Liver (tissue), 9 donors: ENCODE measurements around the gene PLXNB1. TPM values are rescaled to one million over a fixed set of nuclear protein-coding genes. Genes with fewer than 3 reads are reported as not detected.

Experiments used
- DNase-seq: peaks from one replicate; pipeline ENCODE4 v3.0.0-alpha.2; 2017; ENCODE audit warnings: low spot score
- H3K27ac ChIP-seq, 2 donors: one replicate each; pipeline ENCODE4 v1.7.0; 2013; ENCODE audit warnings: inconsistent platforms in 2 of 2, low read length in 2 of 2, control low read depth in 1 of 2, low read depth in 1 of 2, mild to moderate bottlenecking in 1 of 2
- H3K27me3 ChIP-seq, 4 donors: one replicate each; pipeline versions ENCODE4 v1.6.1 to v1.7.0; 2013; ENCODE audit warnings: low read length in 3 of 4, inconsistent platforms in 1 of 4, mild to moderate bottlenecking in 1 of 4, moderate library complexity in 1 of 4; ENCODE audit not compliant: control insufficient read depth in 4 of 4, insufficient read depth in 4 of 4
- H3K36me3 ChIP-seq, 4 donors: one replicate each; pipeline versions ENCODE4 v1.6.1 to v1.7.0; 2013; ENCODE audit warnings: low read length in 3 of 4, mild to moderate bottlenecking in 3 of 4, low read depth in 1 of 4, moderate library complexity in 1 of 4; ENCODE audit not compliant: control insufficient read depth in 4 of 4, insufficient read depth in 3 of 4
- H3K4me1 ChIP-seq, 4 donors: one replicate each; pipeline versions ENCODE4 v1.6.1 to v1.7.0; 2013; ENCODE audit warnings: low read length in 3 of 4, mild to moderate bottlenecking in 3 of 4, moderate library complexity in 1 of 4; ENCODE audit not compliant: control insufficient read depth in 4 of 4, insufficient read depth in 4 of 4
- H3K4me3 ChIP-seq, 3 donors: one replicate each; pipeline versions ENCODE4 v1.6.1 to v1.7.0; 2013; ENCODE audit warnings: low read length in 3 of 3, control low read depth in 1 of 3, low read depth in 1 of 3, mild to moderate bottlenecking in 1 of 3
- H3K9ac ChIP-seq, 2 donors: one replicate each; pipeline ENCODE4 v1.7.0; 2013; ENCODE audit warnings: low read length in 2 of 2, mild to moderate bottlenecking in 2 of 2, moderate library complexity in 2 of 2, control low read depth in 1 of 2, low read depth in 1 of 2
- H3K9me3 ChIP-seq, 4 donors: one replicate each; pipeline versions ENCODE4 v1.6.1 to v1.7.0; 2013; ENCODE audit warnings: low read length in 3 of 4; ENCODE audit not compliant: control insufficient read depth in 4 of 4
- ATF3 ChIP-seq: IDR thresholded peaks from 2 replicates; pipeline ENCODE4 v1.6.1; 2016; ENCODE audit warnings: antibody characterized with exemption
- CTCF ChIP-seq: fragments of 150-350 bp; IDR thresholded peaks from 2 replicates; pipeline ENCODE4 v1.5.1; 2017; ENCODE audit warnings: improper control_type of control experiment, low read depth, low read length; ENCODE audit not compliant: missing input control
- FOXA1 ChIP-seq: IDR thresholded peaks from 2 replicates; pipeline ENCODE4 v1.6.1; 2016; ENCODE audit warnings: antibody characterized with exemption
- FOXA2 ChIP-seq: IDR thresholded peaks from 2 replicates; pipeline ENCODE4 v1.6.1; 2016; ENCODE audit warnings: antibody characterized with exemption
- GABPA ChIP-seq, 2 donors: IDR thresholded peaks in 1 of 2; conservative IDR thresholded peaks in 1 of 2; 2 replicates each; pipeline ENCODE4 v1.6.1; 2016; ENCODE audit warnings: antibody characterized with exemption in 2 of 2, mild to moderate bottlenecking in 1 of 2, moderate library complexity in 1 of 2
- HNF4A ChIP-seq, 2 donors: conservative IDR thresholded peaks; 2 replicates each; pipeline ENCODE4 v1.6.1; 2016; ENCODE audit warnings: antibody characterized with exemption in 2 of 2, mild to moderate bottlenecking in 2 of 2
- HNF4G ChIP-seq: IDR thresholded peaks from 2 replicates; pipeline ENCODE4 v1.6.1; 2016; ENCODE audit warnings: antibody characterized with exemption
- JUND ChIP-seq, 2 donors: IDR thresholded peaks; 2 replicates each; pipeline ENCODE4 v1.6.1; 2016; ENCODE audit warnings: antibody characterized with exemption in 2 of 2
- MAX ChIP-seq: IDR thresholded peaks from 2 replicates; pipeline ENCODE4 v1.6.1; 2016; ENCODE audit warnings: antibody characterized with exemption
- NR2F2 ChIP-seq: IDR thresholded peaks from 2 replicates; pipeline ENCODE4 v1.6.1; 2016; ENCODE audit warnings: antibody characterized with exemption
- RAD21 ChIP-seq, 2 donors: IDR thresholded peaks; 2 replicates each; pipeline ENCODE4 v1.6.1; 2016; ENCODE audit warnings: antibody characterized with exemption in 2 of 2, mild to moderate bottlenecking in 2 of 2
- RXRA ChIP-seq, 2 donors: IDR thresholded peaks; 2 replicates each; pipeline ENCODE4 v1.6.1; 2017 to 2018; ENCODE audit warnings: antibody characterized with exemption in 2 of 2, mild to moderate bottlenecking in 1 of 2
- SP1 ChIP-seq: IDR thresholded peaks from 2 replicates; pipeline ENCODE4 v1.6.1; 2018; ENCODE audit warnings: antibody characterized with exemption, mild to moderate bottlenecking
- TAF1 ChIP-seq: conservative IDR thresholded peaks from 2 replicates; pipeline ENCODE4 v1.6.1; 2016; ENCODE audit warnings: antibody characterized with exemption, mild to moderate bottlenecking
- YY1 ChIP-seq: IDR thresholded peaks from 2 replicates; pipeline ENCODE4 v1.6.1; 2016; ENCODE audit warnings: antibody characterized with exemption, mild to moderate bottlenecking
- WGBS: extraction: QIAGEN DNeasy Blood & Tissue Kit; methylation state at CpG from one replicate; pipeline ENCODE4 v1.1.7; 2013; 5-methylcytosine and 5-hydroxymethylcytosine counted together
- polyA plus RNA-seq, 2 donors: library from polyadenylated mRNA; stranded (reverse) in 1 of 2; unstranded in 1 of 2; fragments of 200-250 nt in 1 of 2; fragments of >200 nt in 1 of 2; fragmentation: Nextera tagmentation in 1 of 2; extraction: Ambion mirVana in 1 of 2; gene quantifications; one replicate each; pipeline versions ENCODE4 v1.2.1 to v1.2.3, GENCODE V29; 2013 to 2015
- total RNA-seq, 2 donors: library from RNA; depleted of rRNA; stranded (reverse); fragments of >200 nt; gene quantifications; one replicate each; pipeline ENCODE4 v1.2.3, GENCODE V29; 2014
- TF ChIP-seq, protein P1 (sequence below): IDR thresholded peaks from 2 replicates; pipeline ENCODE4 v1.6.1; 2016; ENCODE audit warnings: antibody characterized with exemption
- donor health status: healthy.
- donor health status: healthy.
- donor health status: healthy.
- donor health status: healthy.
- donor health status: healthy.

The PLXNB1 gene
- total and polyA plus RNA-seq, 4 donors, result 38.1 to 204 (median 72.9) TPM

GRCh38 chr3:48420561-48420960, 9.3 kb downstream of the PLXNB1 start:
- peaks cover 9 to 47% (median 24%) of the 10 kb centered on the region in 4 donors for H3K36me3 ChIP-seq
- TF ChIP-seq YY1 (no peak), JUND (IDR thresholded peaks at IDR 0.05) (no peak), HNF4A (conservative IDR thresholded peaks at IDR 0.05) (peak in 1 of 2 donors; percentile 27), RXRA (IDR thresholded peaks at IDR 0.05) (peak in 1 of 2 donors; percentile 40), SP1 (peak; percentile 15)
- no peak for DNase-seq
- H3K4me3 ChIP-seq, result no peak overlapping the region
- H3K9me3 ChIP-seq, result no peaks in the 10 kb centered on the region
- 65% methylated on average over 14 of the region's 14 CpGs for WGBS
- H3K27ac ChIP-seq, result no peak overlapping the region
- H3K9ac ChIP-seq, result no peak overlapping the region
- no peaks in the 10 kb centered on the region for H3K27me3 ChIP-seq
- H3K4me1 ChIP-seq, result peaks cover 15 to 44% (median 28%) of the 10 kb centered on the region in 4 donors

- Histone ChIP-seq H3K4me3 (no peak overlapping the region), H3K9me3 (no peaks in the 10 kb centered on the region), H3K9ac (no peak overlapping the region), H3K27ac (no peak overlapping the region), H3K4me1 (peaks cover 10 to 35% (median 21%) of the 10 kb centered on the region in 4 donors), H3K27me3 (no peaks in the 10 kb centered on the region), H3K36me3 (peaks cover 12 to 57% (median 31%) of the 10 kb centered on the region in 4 donors)
- no peak for DNase-seq
- WGBS, result 93% methylated on average over 17 of the region's 17 CpGs
- no peak for TF ChIP-seq RAD21 (IDR thresholded peaks at IDR 0.05)
- TF ChIP-seq JUND (IDR thresholded peaks at IDR 0.05), result no peak
- TF ChIP-seq RXRA (IDR thresholded peaks at IDR 0.05), result no peak
- TF ChIP-seq SP1, result no peak
- TF ChIP-seq FOXA1, result no peak
- no peak for TF ChIP-seq HNF4G
- TF ChIP-seq, protein P1, sequence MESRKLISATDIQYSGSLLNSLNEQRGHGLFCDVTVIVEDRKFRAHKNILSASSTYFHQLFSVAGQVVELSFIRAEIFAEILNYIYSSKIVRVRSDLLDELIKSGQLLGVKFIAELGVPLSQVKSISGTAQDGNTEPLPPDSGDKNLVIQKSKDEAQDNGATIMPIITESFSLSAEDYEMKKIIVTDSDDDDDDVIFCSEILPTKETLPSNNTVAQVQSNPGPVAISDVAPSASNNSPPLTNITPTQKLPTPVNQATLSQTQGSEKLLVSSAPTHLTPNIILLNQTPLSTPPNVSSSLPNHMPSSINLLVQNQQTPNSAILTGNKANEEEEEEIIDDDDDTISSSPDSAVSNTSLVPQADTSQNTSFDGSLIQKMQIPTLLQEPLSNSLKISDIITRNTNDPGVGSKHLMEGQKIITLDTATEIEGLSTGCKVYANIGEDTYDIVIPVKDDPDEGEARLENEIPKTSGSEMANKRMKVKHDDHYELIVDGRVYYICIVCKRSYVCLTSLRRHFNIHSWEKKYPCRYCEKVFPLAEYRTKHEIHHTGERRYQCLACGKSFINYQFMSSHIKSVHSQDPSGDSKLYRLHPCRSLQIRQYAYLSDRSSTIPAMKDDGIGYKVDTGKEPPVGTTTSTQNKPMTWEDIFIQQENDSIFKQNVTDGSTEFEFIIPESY, result no peak
- no peak for TF ChIP-seq CTCF
- TF ChIP-seq MAX, result no peak
- TF ChIP-seq YY1, result no peak
- no peak for TF ChIP-seq FOXA2
- no peak for TF ChIP-seq ATF3
Observed at GRCh38 chr3:48419597-48419996, 10.3 kb downstream of the PLXNB1 start.

GRCh38 chr3:48419149-48419548, 10.7 kb downstream of the PLXNB1 start:
- Histone ChIP-seq H3K27me3 (no peaks in the 10 kb centered on the region), H3K36me3 (peaks cover 15 to 61% (median 34%) of the 10 kb centered on the region in 4 donors), H3K9ac (no peak overlapping the region), H3K4me3 (no peak overlapping the region), H3K4me1 (peaks cover 6 to 31% (median 18%) of the 10 kb centered on the region in 4 donors), H3K27ac (no peak overlapping the region), H3K9me3 (no peaks in the 10 kb centered on the region)
- no peak for DNase-seq
- 84% methylated on average over 9 of the region's 9 CpGs for WGBS
- no peak for TF ChIP-seq GABPA (IDR thresholded peaks at IDR 0.05 in 1 of 2, conservative IDR thresholded peaks at IDR 0.05 in 1 of 2)
- no peak for TF ChIP-seq CTCF
- TF ChIP-seq RXRA (IDR thresholded peaks at IDR 0.05), result no peak
- TF ChIP-seq YY1, result no peak
- no peak for TF ChIP-seq HNF4A (conservative IDR thresholded peaks at IDR 0.05)
- no peak for TF ChIP-seq ATF3
- TF ChIP-seq, protein P1, result no peak
- TF ChIP-seq NR2F2, result no peak
- TF ChIP-seq HNF4G, result no peak
- no peak for TF ChIP-seq TAF1
- no peak for TF ChIP-seq FOXA2
